Endodermal cell (in vitro differentiated cells): ENCODE results near the gene ZMYND8. TPM values are rescaled to one million over a fixed set of nuclear protein-coding genes. Genes with fewer than 3 reads are reported as not detected.

Experiments
- DNase-seq: peaks from one replicate; pipeline ENCODE4 v3.0.0-alpha.2; 2017
- H3K27ac ChIP-seq: 2 replicates; pipeline ENCODE4 v1.5.1; 2013; ENCODE audit warnings: mild to moderate bottlenecking, low read depth, low read length, moderate library complexity
- H3K27me3 ChIP-seq: 2 replicates; pipeline ENCODE4 v1.6.1; 2013; ENCODE audit warnings: mild to moderate bottlenecking, low read length, moderate library complexity; ENCODE audit not compliant: insufficient read depth, control insufficient read depth, poor library complexity, severe bottlenecking
- H3K36me3 ChIP-seq: 2 replicates; pipeline ENCODE4 v1.7.0; 2013; ENCODE audit warnings: mild to moderate bottlenecking, low read length, moderate library complexity; ENCODE audit not compliant: control insufficient read depth, insufficient read depth
- H3K4me1 ChIP-seq: one replicate; pipeline ENCODE4 v1.7.0; 2013; ENCODE audit warnings: low read length; ENCODE audit not compliant: control insufficient read depth, insufficient read depth
- H3K4me3 ChIP-seq: 2 replicates; pipeline ENCODE4 v1.5.1; 2013; ENCODE audit warnings: mild to moderate bottlenecking, low read length, moderate library complexity
- H3K9ac ChIP-seq: 2 replicates; pipeline ENCODE4 v1.6.1; 2013; ENCODE audit warnings: mild to moderate bottlenecking, low read length, moderate library complexity; ENCODE audit not compliant: poor library complexity, severe bottlenecking; ENCODE audit errors: extremely low read depth
- H3K9me3 ChIP-seq: 2 replicates; pipeline ENCODE4 v1.6.1; 2013; ENCODE audit warnings: mild to moderate bottlenecking, low read length, moderate library complexity; ENCODE audit not compliant: control insufficient read depth
- H3K27ac Mint-ChIP-seq: 2 replicates; pipeline ENCODE4 v1.8.0; 2020; ENCODE audit warnings: mixed read lengths
- H3K27me3 Mint-ChIP-seq: 2 replicates; pipeline ENCODE4 v1.8.0; 2021; ENCODE audit warnings: mild to moderate bottlenecking, mixed read lengths; ENCODE audit not compliant: insufficient read depth
- H3K36me3 Mint-ChIP-seq: 2 replicates; pipeline ENCODE4 v1.8.0; 2020; ENCODE audit warnings: low read depth, mixed read lengths
- H3K4me1 Mint-ChIP-seq: 2 replicates; pipeline ENCODE4 v1.8.0; 2020; ENCODE audit warnings: mixed read lengths
- H3K4me3 Mint-ChIP-seq: 2 replicates; pipeline ENCODE4 v1.8.0; 2020; ENCODE audit warnings: mild to moderate bottlenecking, moderate library complexity, mixed read lengths
- H3K9me3 Mint-ChIP-seq: 2 replicates; pipeline ENCODE4 v1.8.0; 2020; ENCODE audit warnings: mild to moderate bottlenecking, mixed read lengths
- CTCF ChIP-seq: fragments of 200-600 bp; sonication (generic); conservative IDR thresholded peaks from 2 replicates; pipeline ENCODE4 v1.5.0; 2021; ENCODE audit warnings: antibody characterized with exemption, mild to moderate bottlenecking
- WGBS, 2 experiments: methylation state at CpG; one replicate each; pipeline versions ENCODE4 v1.1.5 to v1.1.7; 2013; ENCODE audit warnings: missing lambda C conversion rate in 2 of 2, mixed read lengths in 1 of 2; ENCODE audit not compliant: insufficient coverage in 1 of 2, insufficient read length in 1 of 2; 5-methylcytosine and 5-hydroxymethylcytosine counted together
- total RNA-seq, 2 donors: library from RNA; stranded (reverse); fragmentation: NEBNext Ultra II Directional in 1 of 2; extraction: Animal tissue kit (Norgen Biotek cat#: 25700) in 1 of 2; gene quantifications; 2 replicates in 1 of 2; 3 replicates in 1 of 2; pipeline ENCODE4 v1.2.1, GENCODE V29; 2021

Gene ZMYND8
- total RNA-seq, 2 donors from 2014 or later: 85.0 to 99.9 TPM

- no peak for DNase-seq
- no peaks in the 10 kb centered on the region for H3K9me3 ChIP-seq
- H3K27me3 ChIP-seq: no peaks in the 10 kb centered on the region
- no peaks in the 10 kb centered on the region for H3K36me3 ChIP-seq
- H3K27me3 Mint-ChIP-seq: no peaks in the 10 kb centered on the region
- H3K4me3 ChIP-seq: no peak overlapping the region
- peaks cover 9% of the 10 kb centered on the region for H3K4me1 ChIP-seq
- H3K27ac Mint-ChIP-seq: peak overlapping the region; percentile 48
- WGBS, 2 experiments: 89 to 91% methylated on average over 1 of the region's 2 CpGs
- no peak overlapping the region for H3K27ac ChIP-seq
- H3K9ac ChIP-seq: no peak overlapping the region
- TF ChIP-seq CTCF: no peak
- H3K4me3 Mint-ChIP-seq: no peak overlapping the region
- H3K9me3 Mint-ChIP-seq: no peaks in the 10 kb centered on the region
- no peaks in the 10 kb centered on the region for H3K36me3 Mint-ChIP-seq
- H3K4me1 Mint-ChIP-seq: peaks cover 35% of the 10 kb centered on the region
These were observed 16.8 kb upstream of the ZMYND8 start for GRCh38 chr20:47373206-47373733.

GRCh38 chr20:47370850-47371782 is 14.6 kb upstream of the ZMYND8 start:
- peaks cover 5% of the 10 kb centered on the region for H3K36me3 Mint-ChIP-seq
- H3K9me3 Mint-ChIP-seq: no peaks in the 10 kb centered on the region
- peak overlapping the region; percentile 49 for H3K27ac ChIP-seq
- WGBS, 2 experiments: 77 to 80% methylated on average over 14 to 15 of the region's 15 CpGs
- no peaks in the 10 kb centered on the region for H3K9me3 ChIP-seq
- H3K27me3 ChIP-seq: no peaks in the 10 kb centered on the region
- peak overlapping the region; percentile 86 for H3K27ac Mint-ChIP-seq
- H3K27me3 Mint-ChIP-seq: no peaks in the 10 kb centered on the region
- TF ChIP-seq CTCF: no peak
- H3K4me3 ChIP-seq: no peak overlapping the region
- DNase-seq: peak; percentile 77
- H3K9ac ChIP-seq: no peak overlapping the region
- H3K4me3 Mint-ChIP-seq: no peak overlapping the region
- no peaks in the 10 kb centered on the region for H3K36me3 ChIP-seq
- H3K4me1 ChIP-seq: peaks cover 9% of the 10 kb centered on the region
- H3K4me1 Mint-ChIP-seq: peaks cover 37% of the 10 kb centered on the region

- WGBS, 2 experiments: 94 to 96% methylated on average over 9 to 10 of the region's 10 CpGs
- H3K27ac Mint-ChIP-seq: no peak overlapping the region
These were observed 13.7 kb upstream of the ZMYND8 start for GRCh38 chr20:47370214-47370613.

More at GRCh38 chr20:47370214-47370613, 13.7 kb upstream of the ZMYND8 start:
- Mint-ChIP-seq H3K4me1 (peaks cover 37% of the 10 kb centered on the region), H3K4me3 (no peak overlapping the region), H3K9me3 (no peaks in the 10 kb centered on the region), H3K27me3 (no peaks in the 10 kb centered on the region), H3K36me3 (peaks cover 7% of the 10 kb centered on the region)
- H3K4me3 ChIP-seq: no peak overlapping the region
- H3K27me3 ChIP-seq: no peaks in the 10 kb centered on the region
- H3K9me3 ChIP-seq: no peaks in the 10 kb centered on the region
- TF ChIP-seq CTCF: no peak
- no peak overlapping the region for H3K27ac ChIP-seq
- H3K36me3 ChIP-seq: no peaks in the 10 kb centered on the region
- no peak for DNase-seq
- H3K9ac ChIP-seq: no peak overlapping the region
- peaks cover 9% of the 10 kb centered on the region for H3K4me1 ChIP-seq
